GM12873 (cell line): ENCODE measurements around the gene RETREG1.

Source experiments
- TF ChIP-seq, protein P1 (sequence below): IDR thresholded peaks from 2 replicates; pipeline ENCODE4 v1.5.1; 2012; ENCODE audit warnings: low read depth, mild to moderate bottlenecking, moderate library complexity, low read length, control low read depth; ENCODE audit not compliant: insufficient read depth; ENCODE audit errors: missing control alignments

Gene RETREG1

DNA sequence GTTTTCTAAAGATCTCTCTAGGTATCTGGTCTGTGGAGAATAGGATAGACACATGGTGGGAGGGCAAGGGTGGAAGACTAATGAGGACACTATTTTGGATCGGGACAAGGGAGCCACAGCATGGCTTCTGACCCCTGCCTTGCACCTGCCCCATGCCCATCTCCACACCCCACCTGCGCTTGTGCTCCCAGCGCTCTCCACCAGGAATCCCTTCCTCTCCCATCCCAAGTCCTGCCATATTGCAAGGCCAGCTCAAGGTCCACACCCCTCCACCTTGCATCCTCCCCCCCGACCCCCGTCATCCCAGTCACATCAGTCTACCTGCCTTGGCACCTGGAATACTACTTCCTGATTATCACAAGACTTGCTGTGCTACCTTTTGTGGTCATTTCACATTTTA lies 44.2 kb upstream of the RETREG1 start:
- TF ChIP-seq, protein P1, sequence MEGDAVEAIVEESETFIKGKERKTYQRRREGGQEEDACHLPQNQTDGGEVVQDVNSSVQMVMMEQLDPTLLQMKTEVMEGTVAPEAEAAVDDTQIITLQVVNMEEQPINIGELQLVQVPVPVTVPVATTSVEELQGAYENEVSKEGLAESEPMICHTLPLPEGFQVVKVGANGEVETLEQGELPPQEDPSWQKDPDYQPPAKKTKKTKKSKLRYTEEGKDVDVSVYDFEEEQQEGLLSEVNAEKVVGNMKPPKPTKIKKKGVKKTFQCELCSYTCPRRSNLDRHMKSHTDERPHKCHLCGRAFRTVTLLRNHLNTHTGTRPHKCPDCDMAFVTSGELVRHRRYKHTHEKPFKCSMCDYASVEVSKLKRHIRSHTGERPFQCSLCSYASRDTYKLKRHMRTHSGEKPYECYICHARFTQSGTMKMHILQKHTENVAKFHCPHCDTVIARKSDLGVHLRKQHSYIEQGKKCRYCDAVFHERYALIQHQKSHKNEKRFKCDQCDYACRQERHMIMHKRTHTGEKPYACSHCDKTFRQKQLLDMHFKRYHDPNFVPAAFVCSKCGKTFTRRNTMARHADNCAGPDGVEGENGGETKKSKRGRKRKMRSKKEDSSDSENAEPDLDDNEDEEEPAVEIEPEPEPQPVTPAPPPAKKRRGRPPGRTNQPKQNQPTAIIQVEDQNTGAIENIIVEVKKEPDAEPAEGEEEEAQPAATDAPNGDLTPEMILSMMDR: no peak

DNA sequence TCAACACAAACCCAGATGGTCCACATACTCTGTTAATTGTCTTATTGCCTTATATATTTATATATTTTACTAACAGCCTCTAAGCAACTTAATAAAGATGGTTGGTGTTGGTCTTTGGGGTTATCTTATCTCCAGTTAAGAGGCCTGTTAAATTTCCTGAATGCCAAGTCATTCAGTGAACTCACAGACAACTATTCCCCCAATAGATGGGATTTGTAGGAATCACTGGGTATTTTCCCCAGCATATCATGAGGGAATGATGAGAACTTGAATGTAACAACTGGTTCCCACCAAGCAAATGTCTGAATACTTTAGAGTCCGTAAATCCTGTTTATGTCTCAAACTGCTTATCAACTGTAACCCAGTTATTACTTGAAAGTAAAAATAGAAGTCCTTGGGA lies 42.7 kb upstream of the RETREG1 start:
- TF ChIP-seq, protein P1: no peak

DNA sequence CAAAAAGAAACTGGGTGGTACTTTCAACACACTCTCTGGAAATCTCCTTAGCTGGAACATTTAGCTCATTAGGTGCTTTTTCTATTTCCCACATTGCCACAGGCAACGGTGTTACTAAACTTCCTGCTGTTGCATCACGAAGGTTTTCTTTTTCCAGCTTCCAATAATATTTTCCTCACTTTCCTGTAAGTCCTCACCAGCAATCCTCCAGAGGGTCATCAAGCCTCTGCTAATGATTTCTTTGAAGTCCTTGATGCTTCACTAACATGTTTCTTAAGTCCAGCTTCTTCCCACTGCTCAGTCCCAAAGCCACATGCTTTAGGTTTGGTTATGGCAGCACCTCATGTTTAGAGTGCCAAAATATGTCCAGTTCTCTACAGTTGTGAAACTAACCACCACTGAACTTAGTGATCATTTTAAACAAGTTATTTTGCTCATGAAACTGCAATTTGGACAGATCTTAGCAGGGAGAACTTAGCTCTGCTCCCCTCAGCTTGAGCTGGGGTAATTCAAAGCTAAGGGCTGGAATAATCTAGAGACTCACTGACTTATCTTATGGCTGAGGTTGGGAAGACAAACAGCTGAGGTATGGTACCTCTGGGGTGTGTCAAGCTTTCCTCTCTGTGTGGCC lies 39.9 kb upstream of the RETREG1 start:
- TF ChIP-seq, protein P1: no peak

DNA sequence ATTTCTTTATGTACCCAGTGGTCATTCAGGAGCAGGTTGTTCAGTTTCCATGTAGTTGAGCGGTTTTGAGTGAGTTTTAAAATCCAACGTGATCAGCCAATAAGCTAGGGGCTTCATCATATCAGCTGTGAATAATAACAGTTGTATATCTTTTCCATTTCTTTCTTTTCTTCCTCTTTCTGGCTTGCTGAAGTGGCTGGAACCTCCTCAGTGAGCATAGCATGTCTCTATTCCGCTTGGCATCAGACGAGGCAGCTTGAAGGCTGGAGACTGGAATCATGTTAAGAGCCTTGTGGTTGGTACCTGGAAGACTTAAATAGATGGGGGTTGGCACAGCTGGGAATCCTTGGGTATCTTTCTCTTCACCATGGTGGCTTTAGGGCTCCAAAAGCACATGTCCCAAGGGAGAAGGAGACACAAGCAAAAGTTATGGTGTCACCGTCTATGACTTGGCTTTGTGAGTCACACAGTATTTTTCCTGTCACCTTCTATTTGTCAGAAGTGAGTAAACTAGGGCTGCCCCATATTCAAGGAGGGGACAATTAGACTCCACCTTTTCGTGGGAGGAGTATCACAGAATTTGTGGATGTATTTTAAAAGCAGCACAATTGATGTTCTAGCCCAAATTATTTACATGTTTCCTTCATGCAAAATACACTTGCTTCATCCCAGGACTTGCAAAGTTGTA lies 38.0 kb upstream of the RETREG1 start:
- TF ChIP-seq, protein P1: no peak

DNA sequence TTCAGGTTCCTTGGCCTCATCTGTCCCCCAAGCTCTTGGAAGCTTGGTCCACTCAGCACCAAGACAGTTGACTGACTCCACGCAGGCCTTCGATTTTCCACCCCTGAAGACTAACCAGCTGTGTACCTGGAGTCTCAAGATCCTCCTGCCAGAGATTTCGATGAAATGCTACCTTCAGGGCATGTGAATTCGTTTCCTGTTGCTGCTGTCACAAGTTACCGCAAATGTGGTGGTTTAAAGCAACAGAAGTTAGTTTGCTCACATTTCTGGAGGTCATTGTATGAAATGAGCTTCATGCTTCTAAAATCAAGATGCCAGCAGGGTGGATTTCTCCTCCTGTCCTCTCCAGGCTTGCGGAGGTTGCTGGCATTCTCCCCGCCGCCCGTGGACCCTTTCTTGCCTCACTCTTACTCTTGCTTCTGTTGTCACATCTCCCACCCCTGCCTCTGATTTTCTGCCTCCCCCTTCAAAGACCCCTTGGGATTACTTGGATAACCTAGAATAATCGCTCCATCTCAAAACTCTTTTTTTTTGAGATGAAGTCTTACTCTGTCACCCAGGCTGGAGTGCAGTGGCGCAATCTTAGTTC lies 27.6 kb upstream of the RETREG1 start:
- TF ChIP-seq, protein P1: no peak

DNA sequence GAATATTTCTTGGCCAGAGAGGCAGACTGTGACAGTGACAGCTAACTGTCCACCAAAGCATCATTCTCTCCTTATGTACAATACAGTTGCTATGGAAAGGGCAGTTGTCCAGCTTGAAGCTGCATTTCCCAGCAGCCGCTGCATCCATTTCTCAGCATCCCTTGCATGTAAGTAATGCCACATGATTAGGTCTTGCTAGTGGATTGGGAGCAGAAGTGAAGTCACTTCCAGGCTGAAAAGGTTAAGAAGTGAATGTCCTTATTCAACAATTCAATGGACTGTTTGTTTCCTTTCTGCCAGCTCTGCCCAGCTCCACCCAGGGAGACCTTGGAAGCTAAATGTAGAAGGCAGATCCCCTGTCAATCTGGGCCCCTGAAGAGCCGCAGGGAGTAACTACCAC lies 26.1 kb upstream of the RETREG1 start:
- TF ChIP-seq, protein P1: no peak

DNA sequence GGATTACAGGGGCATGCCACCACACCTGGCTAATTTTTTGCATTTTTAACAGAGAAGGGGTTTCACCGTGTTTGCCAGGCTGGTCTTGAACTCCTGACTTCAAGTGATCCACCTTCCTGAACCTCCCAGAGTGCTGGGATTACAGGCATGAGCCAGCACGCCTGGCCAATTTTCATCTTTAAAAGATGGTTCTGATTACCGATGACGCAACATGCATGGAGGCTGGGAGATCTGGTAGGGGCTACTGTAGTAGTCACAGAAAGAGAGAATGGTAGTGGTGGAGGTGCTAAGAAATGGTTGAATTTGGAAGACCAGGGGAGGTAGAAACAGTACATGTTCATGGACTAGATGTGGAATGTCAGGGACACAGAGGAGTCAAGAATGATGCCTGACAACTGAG lies 22.4 kb upstream of the RETREG1 start:
- TF ChIP-seq, protein P1: no peak
